GM12891 (cell line): ENCODE results near the gene RPL6.
A peak's percentile ranks its signal among the peaks of the same experiment; 100 is the strongest.

Experiments
- POLR2AphosphoS5 ChIP-seq: IDR thresholded peaks from 2 replicates; pipeline ENCODE4 v1.6.1; 2011; ENCODE audit warnings: low read depth, low read length, control low read depth
- SPI1 ChIP-seq: IDR thresholded peaks from 2 replicates; pipeline ENCODE4 v1.6.1; 2011; ENCODE audit warnings: low read depth, low read length, control low read depth

GRCh38 chr12:112381883-112382796, 27.3 kb downstream of the RPL6 start, which contains the start of gene HECTD4:
- no peak for TF ChIP-seq SPI1
- peak; percentile 71 for TF ChIP-seq POLR2AphosphoS5
